Measurements from ENCODE around the gene PPP6R3. TPM values are rescaled to one million over a fixed set of nuclear protein-coding genes. Genes with fewer than 3 reads are reported as not detected.
"Not testable (repeated sequence)": the region's sequence is repeated elsewhere in the genome, so short reads cannot be mapped to it uniquely, and the experiment has no call there.

The PPP6R3 gene
- total RNA-seq, 2 experiments from 2014 or later, result 84.7 to 87.0 TPM

GRCh38 chr11:68527585-68527984 lies 67.0 kb downstream of the PPP6R3 start:
- H3K36me3 Mint-ChIP-seq (ENCODE audit: low read depth), result peaks cover 56% of the 10 kb centered on the region
- H3K27ac Mint-ChIP-seq, result peak overlapping the region; percentile 15
- H3K27me3 Mint-ChIP-seq (ENCODE audit: low read depth), result no peaks in the 10 kb centered on the region
- H3K9me3 Mint-ChIP-seq, result no peaks in the 10 kb centered on the region
- CTCF ChIA-PET, result interaction anchor here (0.7 kb wide), 1 partner anchor 12 kb away, joined by 3 read pairs; no protein-coding TSS in a partner anchor
- DNase-seq, result no peak
- H3K4me1 Mint-ChIP-seq (ENCODE audit: low read depth), result peaks cover 80% of the 10 kb centered on the region
- intact Hi-C loops (cut with micrococcal nuclease), result no loop called here
- no peak overlapping the region for H3K4me3 Mint-ChIP-seq

GRCh38 chr11:68528630-68529029 lies 68.1 kb downstream of the PPP6R3 start:
- Mint-ChIP-seq H3K36me3 (ENCODE audit: low read depth) (peaks cover 50% of the 10 kb centered on the region), H3K4me1 (ENCODE audit: low read depth) (peaks cover 79% of the 10 kb centered on the region), H3K27ac (peak overlapping the region; percentile 62), H3K4me3 (no peak overlapping the region), H3K27me3 (ENCODE audit: low read depth) (no peaks in the 10 kb centered on the region), H3K9me3 (no peaks in the 10 kb centered on the region)
- intact Hi-C loops (cut with micrococcal nuclease), result no loop called here
- peak; percentile 33 for DNase-seq
- CTCF ChIA-PET, result interaction anchor here (0.7 to 1.2 kb wide), 3 partner anchors 19 to 47 kb away, joined by 3 read pairs; no protein-coding TSS in a partner anchor

GRCh38 chr11:68531129-68531693 lies 70.7 kb downstream of the PPP6R3 start:
- Mint-ChIP-seq H3K9me3 (no peaks in the 10 kb centered on the region), H3K4me3 (no peak overlapping the region), H3K4me1 (ENCODE audit: low read depth) (peaks cover 71% of the 10 kb centered on the region), H3K36me3 (ENCODE audit: low read depth) (peaks cover 30% of the 10 kb centered on the region), H3K27ac (no peak overlapping the region), H3K27me3 (ENCODE audit: low read depth) (no peaks in the 10 kb centered on the region)
- intact Hi-C loops (cut with micrococcal nuclease), result no loop called here
- CTCF ChIA-PET, result no interaction called here
- no peak for DNase-seq

GRCh38 chr11:68532727-68533369 lies 72.3 kb downstream of the PPP6R3 start:
- H3K4me1 Mint-ChIP-seq (ENCODE audit: low read depth), result peaks cover 65% of the 10 kb centered on the region
- no peaks in the 10 kb centered on the region for H3K9me3 Mint-ChIP-seq
- peaks cover 24% of the 10 kb centered on the region for H3K36me3 Mint-ChIP-seq (ENCODE audit: low read depth)
- DNase-seq, result no peak
- H3K4me3 Mint-ChIP-seq, result no peak overlapping the region
- H3K27ac Mint-ChIP-seq, result no peak overlapping the region
- CTCF ChIA-PET, result no interaction called here
- intact Hi-C loops (cut with micrococcal nuclease), result no loop called here
- H3K27me3 Mint-ChIP-seq (ENCODE audit: low read depth), result no peaks in the 10 kb centered on the region

- CTCF ChIA-PET, result no interaction called here
These were observed 73.4 kb downstream of the PPP6R3 start for GRCh38 chr11:68533945-68534344.

GRCh38 chr11:68535098-68535497 lies 74.5 kb downstream of the PPP6R3 start:
- CTCF ChIA-PET, result interaction anchor here (0.8 to 1.0 kb wide), 2 partner anchors 10 kb away, joined by 3 read pairs; no protein-coding TSS in a partner anchor
- peaks cover 31% of the 10 kb centered on the region for H3K36me3 Mint-ChIP-seq (ENCODE audit: low read depth)
- no peaks in the 10 kb centered on the region for H3K27me3 Mint-ChIP-seq (ENCODE audit: low read depth)
- intact Hi-C loops (cut with micrococcal nuclease), result no loop called here
- no peak for DNase-seq
- peaks cover 61% of the 10 kb centered on the region for H3K4me1 Mint-ChIP-seq (ENCODE audit: low read depth)
- no peak overlapping the region for H3K4me3 Mint-ChIP-seq
- H3K9me3 Mint-ChIP-seq, result no peaks in the 10 kb centered on the region
- no peak overlapping the region for H3K27ac Mint-ChIP-seq

More at GRCh38 chr11:68533945-68534344, 73.4 kb downstream of the PPP6R3 start:
- Mint-ChIP-seq H3K9me3 (no peaks in the 10 kb centered on the region), H3K36me3 (ENCODE audit: low read depth) (peaks cover 25% of the 10 kb centered on the region), H3K4me3 (no peak overlapping the region), H3K4me1 (ENCODE audit: low read depth) (peaks cover 58% of the 10 kb centered on the region), H3K27ac (peak overlapping the region; percentile 74), H3K27me3 (ENCODE audit: low read depth) (no peaks in the 10 kb centered on the region)
- intact Hi-C loops (cut with micrococcal nuclease), result no loop called here
- DNase-seq, result no peak

- CTCF ChIA-PET, result interaction anchor here (1.3 kb wide), 1 partner anchor 10 kb away, joined by 3 read pairs; no protein-coding TSS in a partner anchor
- Mint-ChIP-seq H3K9me3 (no peaks in the 10 kb centered on the region), H3K27me3 (ENCODE audit: low read depth) (no peaks in the 10 kb centered on the region), H3K4me1 (ENCODE audit: low read depth) (peaks cover 67% of the 10 kb centered on the region), H3K27ac (no peak overlapping the region), H3K36me3 (ENCODE audit: low read depth) (peaks cover 41% of the 10 kb centered on the region), H3K4me3 (no peak overlapping the region)
- DNase-seq, result no peak
- intact Hi-C loops (cut with micrococcal nuclease), result no loop called here
These were observed 76.2 kb downstream of the PPP6R3 start for GRCh38 chr11:68536706-68537105.

GRCh38 chr11:68538025-68538424 lies 77.5 kb downstream of the PPP6R3 start:
- H3K27ac Mint-ChIP-seq, result no peak overlapping the region
- no peaks in the 10 kb centered on the region for H3K9me3 Mint-ChIP-seq
- peaks cover 64% of the 10 kb centered on the region for H3K4me1 Mint-ChIP-seq (ENCODE audit: low read depth)
- H3K4me3 Mint-ChIP-seq, result no peak overlapping the region
- no peak for DNase-seq
- H3K36me3 Mint-ChIP-seq (ENCODE audit: low read depth), result peaks cover 47% of the 10 kb centered on the region
- CTCF ChIA-PET, result interaction anchor here (0.7 kb wide), 1 partner anchor 34 kb away, joined by 3 read pairs; no protein-coding TSS in a partner anchor
- intact Hi-C loops (cut with micrococcal nuclease), result no loop called here
- no peaks in the 10 kb centered on the region for H3K27me3 Mint-ChIP-seq (ENCODE audit: low read depth)

GRCh38 chr11:68539395-68539794 lies 78.8 kb downstream of the PPP6R3 start:
- H3K36me3 Mint-ChIP-seq (ENCODE audit: low read depth), result peaks cover 48% of the 10 kb centered on the region
- no peaks in the 10 kb centered on the region for H3K27me3 Mint-ChIP-seq (ENCODE audit: low read depth)
- H3K9me3 Mint-ChIP-seq, result no peaks in the 10 kb centered on the region
- H3K4me1 Mint-ChIP-seq (ENCODE audit: low read depth), result peaks cover 58% of the 10 kb centered on the region
- H3K27ac Mint-ChIP-seq, result peak overlapping the region; percentile 69
- intact Hi-C loops (cut with micrococcal nuclease), result no loop called here
- H3K4me3 Mint-ChIP-seq, result no peak overlapping the region
- CTCF ChIA-PET, result interaction anchor here (0.6 kb wide), 1 partner anchor 330 kb away, joined by 4 read pairs; no protein-coding TSS in a partner anchor
- no peak for DNase-seq

- intact Hi-C loops (cut with micrococcal nuclease); H3K27me3 Mint-ChIP-seq (ENCODE audit: low read depth): not testable (repeated sequence)
These were observed 80.0 kb downstream of the PPP6R3 start for GRCh38 chr11:68540504-68540903.

GRCh38 chr11:68541116-68541515 lies 80.6 kb downstream of the PPP6R3 start:
- Mint-ChIP-seq H3K4me3 (no peak overlapping the region), H3K27ac (peak overlapping the region; percentile 57), H3K4me1 (ENCODE audit: low read depth) (peaks cover 61% of the 10 kb centered on the region), H3K36me3 (ENCODE audit: low read depth) (peaks cover 51% of the 10 kb centered on the region), H3K27me3 (ENCODE audit: low read depth) (no peaks in the 10 kb centered on the region), H3K9me3 (no peaks in the 10 kb centered on the region)
- no peak for DNase-seq
- CTCF ChIA-PET, result no interaction called here
- intact Hi-C loops (cut with micrococcal nuclease), result no loop called here

More at GRCh38 chr11:68540504-68540903, 80.0 kb downstream of the PPP6R3 start:
- H3K4me3 Mint-ChIP-seq, DNase-seq, CTCF ChIA-PET, H3K9me3 Mint-ChIP-seq: not testable (repeated sequence)
- Mint-ChIP-seq H3K36me3 (ENCODE audit: low read depth) (peaks cover 49% of the 10 kb centered on the region), H3K27ac (peak overlapping the region; percentile 17), H3K4me1 (ENCODE audit: low read depth) (peaks cover 58% of the 10 kb centered on the region)

- Mint-ChIP-seq H3K27ac (peak overlapping the region; percentile 57), H3K9me3 (no peaks in the 10 kb centered on the region), H3K4me1 (ENCODE audit: low read depth) (peaks cover 61% of the 10 kb centered on the region), H3K27me3 (ENCODE audit: low read depth) (no peaks in the 10 kb centered on the region), H3K36me3 (ENCODE audit: low read depth) (peaks cover 54% of the 10 kb centered on the region), H3K4me3 (no peak overlapping the region)
- CTCF ChIA-PET, result no interaction called here
- intact Hi-C loops (cut with micrococcal nuclease), result no loop called here
- DNase-seq, result no peak
These were observed 81.4 kb downstream of the PPP6R3 start for GRCh38 chr11:68541991-68542390.

GRCh38 chr11:68542617-68543016 lies 82.1 kb downstream of the PPP6R3 start:
- no peak for DNase-seq
- no peaks in the 10 kb centered on the region for H3K9me3 Mint-ChIP-seq
- H3K36me3 Mint-ChIP-seq (ENCODE audit: low read depth), result peaks cover 52% of the 10 kb centered on the region
- no peak overlapping the region for H3K27ac Mint-ChIP-seq
- CTCF ChIA-PET, result interaction anchor here (0.8 kb wide), 1 partner anchor 17 kb away, joined by 4 read pairs; no protein-coding TSS in a partner anchor
- intact Hi-C loops (cut with micrococcal nuclease), result no loop called here
- no peak overlapping the region for H3K4me3 Mint-ChIP-seq
- H3K27me3 Mint-ChIP-seq (ENCODE audit: low read depth), result no peaks in the 10 kb centered on the region
- peaks cover 66% of the 10 kb centered on the region for H3K4me1 Mint-ChIP-seq (ENCODE audit: low read depth)

Data from activated naive CD4-positive, alpha-beta T cell treated with anti-CD3 and anti-CD28 coated beads for 36 hours (primary cell).